Measurements from ENCODE around the gene MME. TPM values are rescaled to one million over a fixed set of nuclear protein-coding genes. Genes with fewer than 3 reads are reported as not detected.

MME gene
- total and polyA plus RNA-seq, 2 of the 4 experiments (the other 2 are of a cell fraction), result 11.7 to 22.8 TPM

GRCh38 chr3:155182467-155182866, 102.3 kb downstream of the MME start:
- peaks cover 3% of the 10 kb centered on the region; the same call in 1 of the 2 replicates for H3K9me1 ChIP-seq (ENCODE audit: insufficient read depth, low read length)
- H3K9ac ChIP-seq (ENCODE audit: low read depth, low read length), result no peak overlapping the region
- H3K27ac ChIP-seq (ENCODE audit: insufficient read depth, low read length), result no peak overlapping the region
- H4K8ac ChIP-seq (ENCODE audit: low read depth in 2 of 2, low read length in 2 of 2), result no peak overlapping the region
- 0 out of 2 replicates have a peak, but pooled peaks cover 1% of the 10 kb centered on the region for H3K36me3 ChIP-seq (ENCODE audit: control insufficient read depth, insufficient read depth, low read length)
- no peak overlapping the region for H2BK15ac ChIP-seq (ENCODE audit: low read depth, low read length)
- no peak for ATAC-seq (ENCODE audit: low read depth)
- H3K4ac ChIP-seq (ENCODE audit: low read depth, low read length), result no peak overlapping the region
- BruUV-seq (replicated peaks), result no TSS peak
- H3K56ac ChIP-seq (ENCODE audit: extremely low read depth, insufficient read depth, low read length), result no peak overlapping the region
- TF ChIP-seq RCOR1 (IDR thresholded peaks at IDR 0.05; ENCODE audit: insufficient replicate concordance, low read length), result no peak
- WGBS, 2 experiments (ENCODE audit: extremely low coverage in 2 of 2, insufficient read length in 1 of 2), result no CpG with 5 or more reads among the region's 1 CpG
- dilution Hi-C loops (cut with HindIII; ENCODE audit: low sequenced_read_pairs, unreplicated experiment) (no loop called here), intact Hi-C loops (cut with micrococcal nuclease) (no loop called here), in situ Hi-C loops (cut with MboI; ENCODE audit: low sequenced_read_pairs) (no loop called here)
- no peak overlapping the region for H2AK5ac ChIP-seq (ENCODE audit: low read depth, low read length)
- no peak overlapping the region for H4K91ac ChIP-seq (ENCODE audit: insufficient read depth, low read depth, low read length)
- no peak overlapping the region for H2AK9ac ChIP-seq (replicated peaks; ENCODE audit: low read depth, low read length, poor library complexity)
- ChIA-PET POLR2A (ENCODE audit: unreplicated experiment) (no interaction called here), CTCF (no interaction called here)
- no peaks in the 10 kb centered on the region for H3K9me3 ChIP-seq (ENCODE audit: control insufficient read depth, insufficient read depth, low read length)
- no peak overlapping the region for H4K5ac ChIP-seq (ENCODE audit: low read depth, low read length)
- no peak overlapping the region for H3K14ac ChIP-seq (replicated peaks; ENCODE audit: low read depth, low read length)
- no peak for DNase-seq
- no peak overlapping the region for H3K23ac ChIP-seq (ENCODE audit: low read depth, low read length)
- no peaks in the 10 kb centered on the region for H4K20me1 ChIP-seq (ENCODE audit: insufficient read depth, low read length)
- H3K79me1 ChIP-seq (ENCODE audit: low read depth in 1 of 2, low read length in 2 of 2), result no peaks in the 10 kb centered on the region
- no peak overlapping the region for H3K18ac ChIP-seq (ENCODE audit: low read depth, low read length)
- H2BK120ac ChIP-seq (ENCODE audit: low read depth, low read length), result no peak overlapping the region
- H2AFZ ChIP-seq (replicated peaks; ENCODE audit: low read length, poor library complexity), result no peak overlapping the region
- peaks cover 3% of the 10 kb centered on the region for H3K4me1 ChIP-seq (ENCODE audit: control insufficient read depth, insufficient read depth, low read length)
- H2BK20ac ChIP-seq (ENCODE audit: low read depth, low read length), result no peak overlapping the region
- H3K4me2 ChIP-seq (ENCODE audit: low read depth, low read length), result no peak overlapping the region
- H3K27me3 ChIP-seq (ENCODE audit: control insufficient read depth, insufficient read depth, low read length), result no peaks in the 10 kb centered on the region
- no peak overlapping the region for H3K4me3 ChIP-seq (ENCODE audit: insufficient read depth, low read depth, low read length)
- no peak overlapping the region for H2BK5ac ChIP-seq (ENCODE audit: low read depth, low read length, poor library complexity, severe bottlenecking)
